ENCODE data around the gene NAXE.
"Not testable (repeated sequence)": the region's sequence is repeated elsewhere in the genome, so short reads cannot be mapped to it uniquely, and the experiment has no call there.

The NAXE gene

GRCh38 chr1:156624814-156625435 is 33.3 kb downstream of the NAXE start:
- DNase-seq: no peak

DNA sequence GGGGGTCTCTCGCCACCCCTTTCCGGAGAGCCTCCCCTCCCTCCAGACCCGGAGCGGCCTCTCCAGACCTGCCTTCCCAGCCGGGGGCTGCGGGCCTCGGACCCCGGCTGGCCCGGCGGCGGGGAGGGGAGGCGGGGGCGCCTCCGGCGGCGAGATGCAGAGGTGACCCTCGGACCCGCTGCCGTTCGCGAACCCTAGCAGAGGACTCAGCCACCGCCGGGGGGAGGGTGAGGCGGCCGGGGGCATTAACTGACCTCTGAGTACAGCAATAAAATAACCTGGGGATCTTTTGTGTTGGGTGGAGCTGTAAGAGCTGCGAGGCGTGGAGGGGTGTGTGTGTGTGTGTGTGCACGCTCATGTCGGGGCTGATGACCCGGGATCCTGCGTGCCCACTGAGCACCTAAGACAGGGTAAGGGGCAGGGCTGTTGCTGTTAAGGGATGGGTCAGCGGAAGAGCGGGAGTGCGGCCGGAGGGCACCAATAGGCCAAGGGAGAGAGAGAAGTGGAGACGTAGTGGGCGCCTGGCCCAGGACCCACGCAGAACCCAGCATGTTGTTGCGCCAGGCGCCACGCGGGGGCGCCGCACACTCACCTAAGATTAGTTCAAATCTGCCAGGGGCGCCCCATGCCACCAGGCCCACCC is 34.0 kb downstream of the NAXE start:
- no peak for DNase-seq

GRCh38 chr1:156626079-156626438 is 34.5 kb downstream of the NAXE start:
- DNase-seq: no peak

- DNase-seq: peak; percentile 67
These were observed 35.8 kb downstream of the NAXE start for GRCh38 chr1:156627313-156627880.

GRCh38 chr1:156629823-156630449 is 38.4 kb downstream of the NAXE start:
- DNase-seq: no peak

- not testable (repeated sequence) for DNase-seq
These were observed 39.6 kb downstream of the NAXE start for GRCh38 chr1:156631152-156631551.

DNA sequence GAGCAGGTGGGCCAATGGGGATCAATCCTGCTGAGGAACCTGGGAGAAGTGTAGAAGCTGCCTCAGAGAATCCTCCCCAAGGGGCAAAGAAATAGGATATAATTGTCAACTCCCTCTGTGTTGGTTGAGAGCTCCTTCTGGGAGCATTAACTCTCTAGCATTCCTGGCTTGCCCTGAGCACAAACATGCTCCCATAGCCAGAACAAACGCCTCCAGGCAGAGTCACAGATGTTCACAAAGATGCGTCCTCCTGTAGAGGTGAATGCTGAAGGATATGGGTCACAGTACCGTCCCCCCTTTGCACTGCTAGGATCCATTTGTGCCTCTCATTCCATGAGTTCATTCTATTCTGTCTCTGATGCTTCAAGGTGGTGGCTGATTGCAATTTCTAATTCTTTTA is 40.8 kb downstream of the NAXE start:
- DNase-seq: no peak

DNA sequence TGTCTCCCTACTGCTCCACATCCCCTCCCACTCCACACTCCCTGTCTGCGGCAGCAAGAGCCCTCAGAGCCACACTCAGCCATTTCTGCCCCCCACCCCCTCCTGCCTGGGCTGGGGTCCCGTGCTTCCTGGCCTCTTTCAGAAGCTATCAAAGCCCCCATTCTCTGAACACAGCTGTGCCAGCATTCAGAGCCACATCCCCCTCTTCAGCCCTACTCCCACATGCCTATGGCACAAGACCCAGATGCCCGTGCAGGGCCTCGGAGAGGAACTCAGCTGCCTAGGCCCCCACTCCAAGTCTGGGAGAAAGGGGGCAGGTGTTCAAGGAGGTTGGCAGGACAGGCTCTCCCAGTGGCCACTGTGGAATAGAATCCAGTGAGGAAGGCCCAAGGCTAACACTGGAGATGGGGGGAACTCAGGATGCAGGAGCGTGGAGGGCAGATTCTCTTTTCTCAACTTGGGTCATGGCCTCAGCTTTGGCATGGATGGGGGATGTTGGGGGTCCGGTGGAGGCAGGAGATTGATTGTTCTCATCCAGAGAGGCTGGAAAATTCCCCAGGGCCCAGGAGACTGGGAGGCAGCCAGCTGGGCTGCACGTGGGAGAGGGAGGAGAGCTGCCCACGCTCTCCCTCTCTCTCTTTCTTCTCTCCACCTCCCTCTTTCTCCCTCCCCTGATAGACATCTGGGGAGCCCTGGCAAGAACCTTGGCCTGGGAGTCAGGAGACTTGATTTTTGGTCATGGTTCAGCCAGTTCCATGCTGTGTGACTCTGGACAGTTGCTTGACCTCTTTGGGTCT is 46.8 kb downstream of the NAXE start:
- no peak for DNase-seq

- DNase-seq: no peak
These were observed 48.1 kb downstream of the NAXE start for GRCh38 chr1:156639601-156640101.

- no peak for DNase-seq
These were observed 49.5 kb downstream of the NAXE start for GRCh38 chr1:156640842-156641706.

DNA sequence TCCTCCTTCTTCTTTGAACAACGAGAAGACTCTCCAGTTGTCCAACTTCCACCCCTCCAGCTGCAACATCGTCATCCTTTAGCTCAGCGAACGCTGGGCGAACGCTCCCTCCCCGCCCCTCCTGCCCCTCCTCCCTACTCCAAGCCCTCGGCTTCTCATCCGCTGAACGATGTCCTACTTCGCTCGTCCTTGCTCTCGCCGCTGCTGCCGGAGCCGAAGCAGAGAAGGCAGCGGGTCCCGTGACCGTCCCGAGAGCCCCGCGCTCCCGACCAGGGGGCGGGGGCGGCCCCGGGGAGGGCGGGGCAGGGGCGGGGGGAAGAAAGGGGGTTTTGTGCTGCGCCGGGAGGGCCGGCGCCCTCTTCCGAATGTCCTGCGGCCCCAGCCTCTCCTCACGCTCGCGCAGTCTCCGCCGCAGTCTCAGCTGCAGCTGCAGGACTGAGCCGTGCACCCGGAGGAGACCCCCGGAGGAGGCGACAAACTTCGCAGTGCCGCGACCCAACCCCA is 50.2 kb downstream of the NAXE start, which contains the start of gene BCAN:
BCAN (plus strand) TSS at position 357 of the 504 bp plus-strand sequence. CDS start 3,938 bp downstream, outside the sequence.
- DNase-seq: no peak

GRCh38 chr1:156642265-156643048 is 50.9 kb downstream of the NAXE start:
- DNase-seq: no peak

- no peak for DNase-seq
These were observed 51.6 kb downstream of the NAXE start for GRCh38 chr1:156643049-156643777.

DNA sequence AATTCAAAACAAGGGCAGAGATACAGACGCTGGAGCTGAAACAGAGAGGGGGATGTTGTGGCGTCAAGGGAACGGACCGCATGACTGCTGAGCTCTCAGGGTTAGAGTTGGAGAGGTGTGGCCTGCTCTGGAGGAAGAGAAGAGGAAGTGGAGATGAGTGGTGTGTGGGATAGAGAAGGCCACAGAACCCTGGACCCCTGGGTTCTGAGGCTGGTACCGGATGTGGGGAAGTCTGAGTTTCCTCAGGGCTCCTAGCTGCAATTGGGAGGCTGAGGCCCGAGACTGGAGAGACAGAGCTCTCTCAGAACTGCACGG is 52.2 kb downstream of the NAXE start:
- no peak for DNase-seq

Data from SHP77 treated with DMSO at 0.1 percent for 48 hours (cell line).